Brain pericyte (primary cell): ENCODE data around the gene DCDC2B.
"Not testable (repeated sequence)": the region's sequence is repeated elsewhere in the genome, so short reads cannot be mapped to it uniquely, and the experiment has no call there.

Experiments used
- DNase-seq: peaks from one replicate; pipeline ENCODE4 v3.0.0-alpha.2; 2012; ENCODE audit warnings: low read depth, low spot score

DCDC2B gene

GRCh38 chr1:32256473-32257226 lies 47.8 kb downstream of the DCDC2B start:
- DNase-seq = no peak

- DNase-seq = no peak
These were observed 48.3 kb downstream of the DCDC2B start for GRCh38 chr1:32257227-32257508.

GRCh38 chr1:32263236-32263593 lies 54.3 kb downstream of the DCDC2B start:
- DNase-seq = not testable (repeated sequence)

DNA sequence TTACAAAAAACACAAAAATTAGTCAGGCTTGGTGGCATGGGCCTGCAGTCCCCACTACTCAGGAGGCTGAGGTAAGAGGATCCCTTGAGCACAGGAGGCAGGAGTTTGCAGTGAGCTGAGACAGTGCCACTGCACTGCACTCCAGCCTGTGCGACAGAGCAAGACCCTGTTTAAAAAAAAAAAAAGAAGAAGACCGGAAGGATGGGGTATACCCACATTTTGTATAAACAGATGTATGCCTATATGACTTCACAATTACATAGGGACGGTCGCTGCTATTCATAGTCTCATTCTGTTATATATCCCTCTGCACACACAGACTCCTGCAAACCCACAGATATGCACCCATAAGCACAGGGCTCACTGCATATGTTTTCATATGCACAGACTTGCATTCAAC lies 54.9 kb downstream of the DCDC2B start:
- DNase-seq = no peak
